B cell (primary cell): ENCODE data around the gene RGS10. TPM values are rescaled to one million over a fixed set of nuclear protein-coding genes. Genes with fewer than 3 reads are reported as not detected.

Source experiments
- ATAC-seq: fragments of 200-7000 bp; cut with Tn5 transposase; one replicate; pipeline ENCODE4 v1.10.0; 2021; ENCODE audit warnings: low read depth, mild to moderate bottlenecking, moderate number of reproducible peaks, moderate library complexity
- CTCF ChIA-PET: fragments of 350-600 bp; sonication (Branson Sonifier 250); formaldehyde crosslinking; loops from one replicate; lab custom pipeline; 2021; ENCODE audit warnings: antibody characterized with exemption, inconsistent platforms; lab: Charles Lee
- POLR2A ChIA-PET: fragments of 350-600 bp; sonication (Branson Sonifier 250); formaldehyde crosslinking; loops from one replicate; lab custom pipeline; 2021; ENCODE audit warnings: antibody characterized with exemption; lab: Charles Lee
- DNase-seq: peaks from one replicate; pipeline ENCODE4 v3.0.0; 2013
- H2AFZ ChIP-seq: 2 replicates; pipeline ENCODE4 v1.6.1; 2012; ENCODE audit warnings: mild to moderate bottlenecking, low read depth, low read length; ENCODE audit not compliant: insufficient read depth, poor library complexity, severe bottlenecking
- H3K27ac ChIP-seq, 2 donors: 1 replicate in 1 of 2; 2 replicates in 1 of 2; pipeline ENCODE4 v1.5.1; 2012 to 2013; ENCODE audit warnings: low read length in 2 of 2, mild to moderate bottlenecking in 2 of 2, moderate library complexity in 1 of 2
- H3K27me3 ChIP-seq, 4 experiments: fragments of 200-600 bp in 1 of 4; sonication (generic) in 1 of 4; replicated peaks in 1 of 4; 1 replicate in 2 of 4; 2 replicates in 2 of 4; pipeline versions ENCODE4 v1.6.1 to v1.7.0; 2013 to 2016; ENCODE audit warnings: low read length in 3 of 4, mild to moderate bottlenecking in 2 of 4, mixed read lengths in 1 of 4, moderate library complexity in 1 of 4; ENCODE audit not compliant: insufficient read depth in 4 of 4, control insufficient read depth in 3 of 4; ENCODE audit errors: control extremely low read depth in 1 of 4
- H3K36me3 ChIP-seq, 2 experiments: replicated peaks in 1 of 2; 1 replicate in 1 of 2; 2 replicates in 1 of 2; pipeline versions ENCODE4 v1.6.1 to v1.7.1; 2013; ENCODE audit warnings: low read length in 1 of 2; ENCODE audit not compliant: insufficient read depth in 2 of 2, control insufficient read depth in 1 of 2; ENCODE audit errors: control extremely low read depth in 1 of 2, extremely low read depth in 1 of 2
- H3K4me1 ChIP-seq, 2 donors: fragments of 200-600 bp in 1 of 2; sonication (generic) in 1 of 2; 1 replicate in 1 of 2; 2 replicates in 1 of 2; pipeline versions ENCODE4 v1.5.1 to v1.6.1; 2013 to 2017; ENCODE audit warnings: low read length in 2 of 2; ENCODE audit not compliant: control insufficient read depth in 2 of 2, insufficient read depth in 2 of 2
- H3K4me2 ChIP-seq: replicated peaks from 2 replicates; pipeline ENCODE3; 2012; ENCODE audit warnings: mild to moderate bottlenecking, low read depth, low read length; ENCODE audit not compliant: poor library complexity, severe bottlenecking
- H3K4me3 ChIP-seq, 5 experiments: fragments of 200-600 bp in 1 of 5; sonication (generic) in 1 of 5; 1 replicate in 3 of 5; 2 replicates in 2 of 5; pipeline versions ENCODE4 v1.5.1 to v1.7.0; 2011 to 2016; ENCODE audit warnings: low read length in 4 of 5, mild to moderate bottlenecking in 4 of 5, low read depth in 2 of 5, control low read depth in 1 of 5, moderate library complexity in 1 of 5; ENCODE audit not compliant: insufficient read depth in 1 of 5; ENCODE audit errors: control extremely low read depth in 1 of 5, extremely low read depth in 1 of 5
- H3K79me2 ChIP-seq: fragments of 200-600 bp; sonication (generic); one replicate; pipeline ENCODE4 v1.6.0; 2016; ENCODE audit warnings: low read length; ENCODE audit not compliant: control insufficient read depth, insufficient read depth
- H3K9ac ChIP-seq: fragments of 200-600 bp; sonication (generic); 2 replicates; pipeline ENCODE4 v1.6.1; 2017; ENCODE audit warnings: mild to moderate bottlenecking, low read length, moderate library complexity
- H3K9me3 ChIP-seq, 3 donors: one replicate each; pipeline versions ENCODE4 v1.6.1 to v1.7.1; 2013; ENCODE audit warnings: low read length in 2 of 3; ENCODE audit not compliant: control insufficient read depth in 2 of 3, insufficient read depth in 1 of 3; ENCODE audit errors: control extremely low read depth in 1 of 3
- H4K20me1 ChIP-seq: 2 replicates; pipeline ENCODE4 v1.6.0; 2012; ENCODE audit warnings: mild to moderate bottlenecking, low read length; ENCODE audit not compliant: insufficient read depth, control insufficient read depth, poor library complexity, severe bottlenecking
- H3K27ac Mint-ChIP-seq: one replicate; pipeline ENCODE4 v1.8.0; 2021; ENCODE audit warnings: mixed read lengths
- H3K27me3 Mint-ChIP-seq: one replicate; pipeline ENCODE4 v1.8.0; 2021; ENCODE audit warnings: mixed read lengths
- H3K4me1 Mint-ChIP-seq: one replicate; pipeline ENCODE4 v1.8.0; 2021; ENCODE audit warnings: mixed read lengths
- H3K4me3 Mint-ChIP-seq: one replicate; pipeline ENCODE4 v1.8.0; 2021; ENCODE audit warnings: mixed read lengths
- H3K9me3 Mint-ChIP-seq: one replicate; pipeline ENCODE4 v1.8.0; 2022; ENCODE audit warnings: mixed read lengths; ENCODE audit not compliant: insufficient read depth
- CTCF ChIP-seq: fragments of 200-600 bp; IDR thresholded peaks from one replicate; pipeline ENCODE4 v1.8.0; 2022; ENCODE audit warnings: antibody characterized with exemption, mild to moderate bottlenecking
- EZH2 ChIP-seq: IDR thresholded peaks from 2 replicates; pipeline ENCODE4 v1.6.1; 2012; ENCODE audit warnings: borderline replicate concordance, low read depth, mild to moderate bottlenecking, moderate library complexity, low read length; ENCODE audit not compliant: insufficient read depth, poor library complexity, severe bottlenecking
- WGBS: methylation state at CpG from one replicate; pipeline ENCODE4 v1.1.5; 2013; ENCODE audit warnings: missing lambda C conversion rate; ENCODE audit not compliant: insufficient coverage; 5-methylcytosine and 5-hydroxymethylcytosine counted together
- intact Hi-C: fragments of 100-400 bp; cut with micrococcal nuclease; formaldehyde crosslinking; loops from one replicate; pipeline ENCODE4 v1.10.0; 2022
- polyA plus RNA-seq: library from polyadenylated mRNA; depleted of rRNA; stranded (reverse); fragments of >200 nt; gene quantifications from 2 replicates; pipeline ENCODE4 v1.2.3, GENCODE V29; 2012
- total RNA-seq, 2 donors: library from RNA; stranded (reverse); fragments of 120-200 nt in 1 of 2; gene quantifications; 1 replicate in 1 of 2; 2 replicates in 1 of 2; pipeline versions ENCODE4 v1.2.3 to v1.2.4, GENCODE V29; 2013 to 2022

Gene RGS10
- total and polyA plus RNA-seq, 2 donors (not counting 1 experiment from before 2014, with no cell fraction given): 10.9 to 20.3 TPM

DNA sequence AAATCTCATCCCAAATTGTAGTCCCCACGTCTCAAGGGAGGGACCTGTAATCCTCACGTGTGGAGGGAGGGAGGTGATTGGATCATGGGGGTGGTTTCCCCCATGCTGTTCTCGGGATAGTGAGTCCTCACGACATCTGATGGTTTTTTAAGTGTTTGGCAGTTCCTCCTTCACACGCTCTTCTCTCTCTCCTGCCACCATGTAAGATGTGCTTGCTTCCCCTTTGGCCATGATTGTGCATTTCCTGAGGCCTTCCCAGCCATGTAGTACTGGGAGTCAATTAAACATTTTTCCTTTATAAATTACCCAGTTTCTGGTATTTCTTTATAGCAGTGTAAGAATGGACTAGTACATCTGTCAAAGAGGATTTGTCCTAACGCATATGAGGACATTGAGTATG, 59.5 kb downstream of the RGS10 start:
- Histone ChIP-seq H3K79me2 (no peaks in the 10 kb centered on the region), H3K27me3 (no peaks in the 10 kb centered on the region), H3K4me1 (peaks cover 16 to 18% of the 10 kb centered on the region in 2 donors), H3K36me3 (no peaks in the 10 kb centered on the region), H3K4me3 (no peak overlapping the region), H3K9ac (no peak overlapping the region), H3K9me3 (no peaks in the 10 kb centered on the region), H4K20me1 (no peaks in the 10 kb centered on the region), H2AFZ (no peak overlapping the region), H3K4me2 (no peak overlapping the region), H3K27ac (no peak overlapping the region)
- ATAC-seq (no peak), DNase-seq (no peak)
- H3K4me1 Mint-ChIP-seq: peaks cover 18% of the 10 kb centered on the region
- intact Hi-C loops: no loop called here
- H3K4me3 Mint-ChIP-seq: no peak overlapping the region
- CTCF ChIA-PET: interaction anchor here (1.1 kb wide), 1 partner anchor 276 kb away, joined by 3 read pairs; no protein-coding TSS in a partner anchor
- POLR2A ChIA-PET: interaction anchor here (0.8 kb wide), 1 partner anchor 61 kb away, joined by 5 read pairs; no protein-coding TSS in a partner anchor
- H3K9me3 Mint-ChIP-seq: no peaks in the 10 kb centered on the region
- TF ChIP-seq EZH2 (no peak), CTCF (no peak)
- no peaks in the 10 kb centered on the region for H3K27me3 Mint-ChIP-seq
- WGBS: 47% methylated on average over 3 of the region's 6 CpGs
- no peak overlapping the region for H3K27ac Mint-ChIP-seq

- ATAC-seq (no peak), DNase-seq (no peak)
- no peak overlapping the region for H2AFZ ChIP-seq
- H3K4me2 ChIP-seq: no peak overlapping the region
- no peaks in the 10 kb centered on the region for H3K27me3 Mint-ChIP-seq
- peak overlapping the region; percentile 37 for H3K27ac Mint-ChIP-seq
- H4K20me1 ChIP-seq: no peaks in the 10 kb centered on the region
- ChIA-PET CTCF (interaction anchor here (1.1 to 2.0 kb wide), 4 partner anchors 8 to 275 kb away, joined by 3 to 9 read pairs (median 6); no protein-coding TSS in a partner anchor), POLR2A (no interaction called here)
- H3K27ac ChIP-seq: no peak overlapping the region
- WGBS: 97% methylated on average over 8 of the region's 12 CpGs
- H3K9me3 Mint-ChIP-seq: no peaks in the 10 kb centered on the region
- no peak overlapping the region for H3K4me3 Mint-ChIP-seq
- peaks cover 27 to 29% of the 10 kb centered on the region in 2 donors for H3K4me1 ChIP-seq
- peaks cover 29% of the 10 kb centered on the region for H3K4me1 Mint-ChIP-seq
- H3K9ac ChIP-seq: no peak overlapping the region
- H3K9me3 ChIP-seq: no peaks in the 10 kb centered on the region
- intact Hi-C loops: no loop called here
- H3K4me3 ChIP-seq: no peak overlapping the region
- no peaks in the 10 kb centered on the region for H3K79me2 ChIP-seq
- H3K36me3 ChIP-seq: no peaks in the 10 kb centered on the region
- no peak for TF ChIP-seq EZH2
- TF ChIP-seq CTCF: no peak
- H3K27me3 ChIP-seq: no peaks in the 10 kb centered on the region
These were observed 60.6 kb downstream of the RGS10 start for GRCh38 chr10:119481781-119482426.
